ENCODE measurements around the gene DOCK6. TPM values are rescaled to one million over a fixed set of nuclear protein-coding genes. Genes with fewer than 3 reads are reported as not detected.

DOCK6 gene
- 26.1 and 43.8 TPM in 2 replicates for total RNA-seq

GRCh38 chr19:11261971-11262839 is at the start of gene DOCK6:
TSS of gene DOCK6 (minus strand) at chr19:11262524. CDS start at chr19:11262440, 84 bp downstream.

GRCh38 chr19:11295665-11296245 is 33.4 kb upstream of the DOCK6 start, which contains the start of gene TSPAN16:
TSS of gene TSPAN16 (plus strand) at chr19:11296160. CDS start at chr19:11296298, 138 bp downstream.

GRCh38 chr19:11239377-11240000 is 22.8 kb downstream of the DOCK6 start, which contains the start of gene ANGPTL8:
TSS of gene ANGPTL8 (plus strand) at chr19:11239619. CDS start at chr19:11239638, 19 bp downstream.

GRCh38 chr19:11197291-11198174 is 64.8 kb downstream of the DOCK6 start, which contains the start of gene KANK2:
TSS of gene KANK2 (minus strand) at chr19:11197545. CDS start at chr19:11194511, 3,034 bp downstream.

GRCh38 chr19:11155373-11156120 is 106.8 kb downstream of the DOCK6 start, which contains the start of gene SPC24:
TSS of gene SPC24 (minus strand) at chr19:11155782. CDS start at chr19:11155776, 6 bp downstream.

Other genes with a start within 250 kb of the DOCK6 start
- 189 and 321 TPM in 2 replicates for gene LDLR, start 173.1 kb downstream of the DOCK6 start, total RNA-seq
- 9.3 and 16.2 TPM in 2 replicates for gene SPC24, start 106.7 kb downstream of the DOCK6 start, total RNA-seq
- gene KANK2, start 65.0 kb downstream of the DOCK6 start, total RNA-seq, result 364 and 439 TPM in 2 replicates
- gene ANGPTL8, start 22.9 kb downstream of the DOCK6 start, total RNA-seq, result not detected in 2 replicates
- not detected in 2 replicates for gene TSPAN16, start 33.6 kb upstream of the DOCK6 start, total RNA-seq
- 10.8 and 26.4 TPM in 2 replicates for gene RAB3D, start 77.1 kb upstream of the DOCK6 start, total RNA-seq
- gene TMEM205, start 83.7 kb upstream of the DOCK6 start, total RNA-seq, result 39.3 and 42.4 TPM in 2 replicates
- 8.3 and 12.1 TPM in 2 replicates for gene CCDC159, start 84.0 kb upstream of the DOCK6 start, total RNA-seq
- gene PLPPR2, start 92.9 kb upstream of the DOCK6 start, total RNA-seq, result 31.2 and 34.9 TPM in 2 replicates
- 0.50 and 0.65 TPM in 2 replicates for gene SWSAP1, start 112.1 kb upstream of the DOCK6 start, total RNA-seq
- 12.6 and 12.7 TPM in 2 replicates for gene EPOR, start 121.8 kb upstream of the DOCK6 start, total RNA-seq
- gene RGL3, start 156.8 kb upstream of the DOCK6 start, total RNA-seq, result 4.8 and 6.4 TPM in 2 replicates
- 0.23 and 0.26 TPM in 2 replicates for gene ODAD3, start 172.6 kb upstream of the DOCK6 start, total RNA-seq
- gene PRKCSH, start 173.1 kb upstream of the DOCK6 start, total RNA-seq, result 443 and 455 TPM in 2 replicates
- gene ELAVL3, start 218.5 kb upstream of the DOCK6 start, total RNA-seq, result not detected in 2 replicates
- gene ZNF653, start 243.3 kb upstream of the DOCK6 start, total RNA-seq, result 5.2 and 6.1 TPM in 2 replicates

Measured in smooth muscle cell of the pulmonary artery (primary cell).